Adrenal gland (tissue), 5 donors: ENCODE measurements around the gene INSRR.

Experiments
- POLR2A ChIP-seq, 2 donors: fragments of 450-650 bp; IDR thresholded peaks; one replicate each; pipeline ENCODE4 v1.6.1; 2017; ENCODE audit warnings: antibody characterized with exemption in 2 of 2, mild to moderate bottlenecking in 2 of 2, moderate library complexity in 1 of 2
- TF ChIP-seq, protein P1 (sequence below), 6 experiments: fragments of 450-650 bp in 4 of 6; fragments of 200-600 bp in 2 of 6; sonication (generic) in 1 of 6; IDR thresholded peaks; 1 replicate in 5 of 6; 2 replicates in 1 of 6; pipeline versions ENCODE4 v1.5.1 to v1.8.0; 2016 to 2021; ENCODE audit warnings: antibody characterized with exemption in 6 of 6, mild to moderate bottlenecking in 2 of 6, moderate library complexity in 1 of 6
- donor health status: DM: no; HTN: no; CAD: no.

DNA sequence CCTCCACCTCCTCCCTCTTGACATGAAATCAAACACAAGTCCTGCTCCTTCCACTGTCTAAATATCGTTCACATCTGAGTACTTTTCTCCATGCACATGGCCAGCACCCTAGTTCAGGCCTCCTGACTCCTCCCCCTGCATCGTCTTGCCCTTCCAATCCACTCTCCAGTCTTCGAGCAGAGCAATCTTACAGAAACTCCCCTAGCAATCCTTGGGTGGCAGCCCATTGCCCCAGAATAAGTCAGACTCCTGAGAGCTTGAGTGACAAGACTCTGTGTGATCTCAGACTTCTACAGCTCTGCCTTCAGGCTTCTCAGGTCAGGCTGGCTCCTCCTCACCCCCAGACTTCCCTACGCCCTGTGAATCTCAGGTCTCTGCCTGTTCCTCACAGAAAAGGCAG, 47.7 kb downstream of the INSRR start:
- TF ChIP-seq, protein P1, sequence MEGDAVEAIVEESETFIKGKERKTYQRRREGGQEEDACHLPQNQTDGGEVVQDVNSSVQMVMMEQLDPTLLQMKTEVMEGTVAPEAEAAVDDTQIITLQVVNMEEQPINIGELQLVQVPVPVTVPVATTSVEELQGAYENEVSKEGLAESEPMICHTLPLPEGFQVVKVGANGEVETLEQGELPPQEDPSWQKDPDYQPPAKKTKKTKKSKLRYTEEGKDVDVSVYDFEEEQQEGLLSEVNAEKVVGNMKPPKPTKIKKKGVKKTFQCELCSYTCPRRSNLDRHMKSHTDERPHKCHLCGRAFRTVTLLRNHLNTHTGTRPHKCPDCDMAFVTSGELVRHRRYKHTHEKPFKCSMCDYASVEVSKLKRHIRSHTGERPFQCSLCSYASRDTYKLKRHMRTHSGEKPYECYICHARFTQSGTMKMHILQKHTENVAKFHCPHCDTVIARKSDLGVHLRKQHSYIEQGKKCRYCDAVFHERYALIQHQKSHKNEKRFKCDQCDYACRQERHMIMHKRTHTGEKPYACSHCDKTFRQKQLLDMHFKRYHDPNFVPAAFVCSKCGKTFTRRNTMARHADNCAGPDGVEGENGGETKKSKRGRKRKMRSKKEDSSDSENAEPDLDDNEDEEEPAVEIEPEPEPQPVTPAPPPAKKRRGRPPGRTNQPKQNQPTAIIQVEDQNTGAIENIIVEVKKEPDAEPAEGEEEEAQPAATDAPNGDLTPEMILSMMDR (IDR thresholded peaks at IDR 0.05), result no peak
- TF ChIP-seq POLR2A (IDR thresholded peaks at IDR 0.05), result no peak
